Measurements from ENCODE around the gene CCDC9.
"Not testable (repeated sequence)": the region's sequence is repeated elsewhere in the genome, so short reads cannot be mapped to it uniquely, and the experiment has no call there.

CCDC9 gene

DNA sequence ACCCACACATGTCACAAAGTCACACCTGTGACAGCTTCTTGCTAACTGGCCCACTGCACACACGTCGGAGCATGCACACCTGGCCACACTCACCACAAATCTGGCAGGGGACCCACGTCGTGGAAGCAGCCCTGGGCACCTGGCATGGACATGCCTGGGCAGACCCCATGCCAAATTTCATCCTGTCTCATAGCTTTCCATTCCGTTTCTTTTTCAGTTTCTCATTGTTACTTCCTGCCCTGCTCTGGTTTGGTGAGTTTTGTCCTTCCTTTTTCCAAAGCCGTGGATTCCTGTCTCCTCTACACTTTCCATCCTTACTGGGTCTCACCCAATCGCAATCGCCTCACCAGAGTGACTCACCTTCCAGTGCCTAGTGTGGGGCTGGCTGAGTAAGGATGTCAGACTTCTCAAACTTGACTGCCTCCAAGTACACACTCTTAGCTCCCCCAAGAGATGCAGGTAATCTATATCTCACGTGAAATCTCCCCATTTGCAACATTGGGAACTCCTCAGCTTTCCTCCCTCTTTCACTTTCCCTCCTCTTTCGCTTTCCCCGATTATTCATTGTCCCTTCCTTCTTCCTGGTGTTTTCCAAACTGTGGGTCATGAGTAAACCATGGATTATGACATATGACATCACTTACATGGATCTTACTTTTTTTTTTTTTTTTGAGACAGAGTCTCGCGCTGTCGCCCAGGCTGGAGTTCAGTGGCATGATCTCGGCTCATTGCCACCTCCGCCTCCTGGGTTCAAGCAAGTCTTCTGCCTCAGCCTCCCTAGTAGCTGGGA lies 23.7 kb upstream of the CCDC9 start:
- DNase-seq = no peak

DNA sequence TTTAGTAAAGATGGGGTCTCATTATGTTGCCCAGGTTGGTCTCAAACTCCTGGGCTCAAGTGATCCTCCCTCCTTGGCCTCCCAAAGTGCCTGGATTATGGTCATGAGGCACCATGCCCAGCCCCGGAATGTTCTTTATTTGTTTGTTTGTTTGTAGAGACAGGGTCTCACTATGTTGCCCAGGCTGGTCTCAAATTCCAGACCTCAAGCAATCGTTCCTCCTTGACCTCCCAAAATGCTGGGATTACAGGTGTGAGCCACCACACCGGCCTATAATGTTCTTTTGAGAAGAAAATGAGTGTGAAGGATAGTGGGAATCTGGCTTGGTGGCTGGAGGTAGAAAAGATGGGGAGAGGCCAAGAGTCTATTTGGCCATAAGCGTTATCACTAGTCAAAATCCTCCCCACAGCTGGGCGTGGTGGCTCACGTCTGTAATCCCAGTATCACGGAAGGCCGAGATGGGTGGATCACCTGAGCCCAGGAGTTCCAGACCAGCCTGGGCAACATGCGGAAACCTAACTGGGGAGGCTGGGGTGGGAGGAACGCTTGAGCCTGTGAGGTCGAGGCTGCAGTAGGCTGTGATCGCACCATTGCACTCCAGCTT lies 20.2 kb upstream of the CCDC9 start:
- no peak for DNase-seq

DNA sequence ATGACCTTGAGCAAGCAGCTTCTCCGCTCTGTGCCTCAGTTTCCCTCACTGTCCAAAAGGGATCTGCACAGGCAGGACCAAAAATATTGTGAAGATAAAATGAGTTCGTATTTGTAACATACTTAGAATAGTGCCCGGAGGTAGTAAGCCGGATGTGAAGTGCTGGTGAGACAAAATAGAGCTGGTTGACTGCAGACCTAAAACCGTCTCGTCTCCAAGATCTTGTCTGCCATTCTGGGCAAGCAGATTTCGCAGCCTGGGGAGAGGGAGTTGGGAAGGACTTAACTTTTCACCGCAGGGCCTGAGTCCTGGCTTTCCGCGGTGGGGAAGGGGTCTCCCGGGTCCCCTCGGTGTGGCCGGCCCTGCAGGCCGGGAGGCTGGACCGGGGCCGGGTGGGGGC lies 17.2 kb upstream of the CCDC9 start:
- DNase-seq = no peak

DNA sequence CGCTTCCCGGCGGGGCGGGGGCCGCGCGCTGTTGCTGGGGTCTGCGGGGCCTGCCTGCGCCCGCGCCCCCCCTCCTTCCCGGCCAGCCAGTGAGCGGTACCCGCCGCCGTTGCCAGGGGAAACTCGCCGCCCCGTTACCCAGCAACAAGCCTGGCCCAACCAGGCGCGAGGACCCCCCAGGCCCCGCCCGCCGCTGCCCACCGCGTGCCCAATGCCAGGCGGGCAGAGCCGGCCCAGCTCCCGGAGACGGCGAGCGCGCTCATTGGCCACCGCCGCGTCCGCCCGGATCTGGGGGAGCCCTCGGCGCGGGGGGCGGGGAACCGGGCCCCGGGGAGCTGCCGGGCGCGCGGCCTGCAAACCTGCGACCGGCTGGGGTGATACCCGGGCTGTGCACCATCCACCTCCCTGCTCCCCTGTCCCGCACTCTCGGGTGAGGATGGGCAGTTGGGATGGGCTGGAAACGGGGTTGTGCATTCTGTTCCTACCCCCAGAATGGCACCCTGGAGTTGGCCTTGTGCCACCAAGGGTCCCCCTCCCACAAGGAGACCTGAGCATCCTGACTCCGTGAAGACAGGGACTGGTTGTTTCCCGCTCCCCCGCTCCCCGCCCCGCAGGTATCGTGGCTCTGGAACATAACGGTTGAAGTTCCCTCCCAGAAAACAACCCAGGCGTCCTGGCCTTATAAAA lies 16.6 kb upstream of the CCDC9 start:
- DNase-seq = no peak

DNA sequence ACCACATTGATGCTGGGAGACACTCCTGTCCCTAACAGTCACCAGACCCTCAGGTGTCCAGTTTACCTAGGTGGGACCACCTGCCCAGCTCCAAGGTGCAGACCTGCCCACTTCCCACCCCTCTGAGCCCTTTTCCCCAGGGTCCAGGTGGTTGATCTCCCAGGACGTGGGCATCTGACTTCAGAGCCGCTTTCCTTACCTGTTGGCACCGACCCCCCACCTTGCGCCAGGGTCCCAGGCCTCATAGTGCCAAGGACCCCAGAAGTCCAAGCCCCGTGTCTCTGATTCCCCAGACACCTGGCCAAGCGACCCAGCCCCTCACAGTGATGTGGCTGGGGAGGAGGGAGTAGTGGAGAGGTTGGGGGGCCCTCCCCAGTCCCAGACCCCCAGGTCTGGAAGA lies 15.8 kb upstream of the CCDC9 start:
- DNase-seq = no peak

DNA sequence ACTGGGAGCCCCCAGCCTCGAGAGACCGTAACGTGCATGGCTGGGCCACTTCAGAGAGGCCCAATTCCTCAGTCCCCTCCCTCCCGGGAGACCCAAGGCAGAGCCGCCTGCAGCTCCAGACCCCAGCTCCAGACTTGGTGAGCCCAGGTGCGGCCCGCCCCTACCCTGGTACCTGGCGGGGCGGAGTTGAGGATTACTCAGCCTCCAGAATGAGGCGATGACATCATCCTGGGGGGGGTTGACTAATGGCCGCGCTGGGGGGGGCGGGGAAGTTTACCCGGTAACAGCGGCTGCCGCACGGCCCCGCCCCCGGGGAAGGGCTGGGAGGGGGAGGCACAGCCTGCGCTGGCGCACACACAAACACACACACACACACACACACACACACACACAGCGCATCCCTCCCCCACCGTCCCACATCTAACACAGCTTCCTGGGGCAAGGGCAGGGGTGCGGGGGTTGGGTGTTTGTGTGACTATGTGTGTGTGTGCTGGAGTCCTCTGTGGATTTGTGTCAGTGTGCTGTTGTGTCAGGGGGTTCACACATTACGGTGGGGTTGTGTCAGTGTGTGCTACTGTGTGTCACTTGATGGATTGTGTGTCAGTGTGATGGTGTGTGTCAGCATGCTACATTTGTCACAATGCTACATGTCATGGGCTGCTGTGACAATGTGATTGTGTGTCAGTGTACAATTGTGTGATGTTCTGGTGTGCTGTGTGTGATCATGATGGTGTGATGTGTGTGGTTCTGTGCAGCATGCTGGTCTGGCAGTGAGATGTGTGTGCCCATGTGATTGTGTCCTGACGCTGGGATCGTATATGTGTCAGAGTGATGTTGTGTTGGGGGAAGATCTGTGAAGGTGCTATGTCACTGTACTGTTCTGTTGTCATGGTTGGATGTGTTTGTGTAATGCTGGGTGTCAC lies 15.1 kb upstream of the CCDC9 start:
- DNase-seq = peak; percentile 74

DNA sequence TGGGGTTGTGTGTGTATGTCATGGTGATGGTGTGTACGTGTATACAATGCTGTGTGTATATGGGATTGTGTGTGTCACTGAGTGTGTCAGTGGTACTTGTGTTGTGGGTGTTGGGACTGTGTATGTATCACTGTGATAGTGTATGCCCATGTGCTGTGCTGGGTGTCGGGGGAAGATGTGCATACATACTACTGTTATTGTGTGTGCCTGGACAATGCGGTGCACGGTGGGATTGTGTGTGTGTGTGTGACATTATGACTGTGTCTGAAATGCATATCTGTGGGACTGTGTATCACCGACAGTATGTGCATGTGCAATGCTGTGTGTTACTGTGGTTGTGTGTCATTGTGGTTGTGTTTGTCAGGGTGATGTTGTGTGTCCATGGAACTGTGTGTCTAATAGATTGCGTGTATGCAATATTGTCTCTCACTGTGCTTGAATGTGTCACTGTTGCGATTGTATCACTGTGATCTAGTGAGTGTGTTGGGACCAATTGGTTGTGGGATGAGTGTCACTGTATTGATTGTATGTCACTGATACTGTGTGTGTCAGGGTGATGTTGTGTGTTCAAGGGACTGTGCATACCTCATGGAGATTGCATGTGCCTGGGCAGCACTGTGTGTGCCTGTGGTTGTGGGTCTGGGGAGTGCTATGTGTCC lies 14.3 kb upstream of the CCDC9 start:
- no peak for DNase-seq

DNA sequence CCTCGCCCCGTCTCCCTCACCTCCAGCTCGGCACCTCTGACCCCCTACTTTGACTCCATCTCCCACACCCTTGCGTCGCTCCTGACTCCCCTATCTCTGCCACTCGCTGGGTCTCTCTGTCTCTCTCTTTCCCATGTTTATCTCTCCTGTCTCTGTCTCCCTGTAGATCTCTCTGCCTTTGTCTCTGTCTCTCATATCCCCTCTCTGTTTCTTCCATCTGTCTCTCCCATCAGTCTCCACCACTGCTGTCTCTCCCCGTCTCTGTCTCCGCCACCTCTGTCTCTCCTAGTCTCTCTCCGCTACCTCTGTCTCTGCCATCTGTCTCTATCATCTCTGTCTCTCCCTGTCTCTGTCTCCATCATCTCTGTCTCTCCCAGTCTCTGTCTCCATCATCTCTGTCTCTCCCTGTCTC lies 13.0 kb upstream of the CCDC9 start:
- DNase-seq = no peak

DNA sequence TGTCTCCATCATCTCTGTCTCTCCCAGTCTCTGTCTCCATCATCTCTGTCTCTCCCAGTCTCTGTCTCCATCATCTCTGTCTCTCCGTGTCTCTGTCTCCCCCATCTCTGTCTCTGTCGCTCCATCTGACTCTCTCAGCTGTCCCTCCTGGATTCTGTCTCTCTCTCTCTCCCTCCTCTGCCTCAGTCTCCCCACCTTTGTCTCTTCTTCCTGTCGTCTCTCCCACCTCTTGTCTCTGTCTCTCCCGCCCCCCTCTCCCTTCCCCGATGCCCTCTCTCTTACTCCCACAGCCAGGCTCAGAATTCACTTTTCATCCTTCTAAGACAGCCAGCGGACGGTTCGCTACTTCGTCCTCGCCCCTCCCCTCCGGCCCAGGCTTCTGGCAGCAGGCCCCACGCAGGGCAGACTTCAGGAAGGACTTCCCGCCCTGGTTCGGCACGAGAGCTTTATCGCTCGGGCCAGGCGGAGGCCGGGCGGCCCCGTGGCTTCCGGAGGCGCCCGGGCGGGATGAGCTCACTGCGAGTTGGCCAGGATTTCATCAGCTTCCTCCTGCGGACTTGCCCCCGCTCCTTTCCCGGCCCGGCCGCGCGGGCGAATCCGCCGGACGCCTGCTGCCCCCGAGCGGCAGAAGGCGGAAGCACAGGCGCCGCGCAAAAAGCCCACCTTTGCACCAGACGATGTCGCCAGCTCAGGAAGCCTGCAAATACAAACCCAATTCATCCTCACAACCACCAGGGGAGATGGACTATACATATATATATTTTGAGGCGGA lies 12.4 kb upstream of the CCDC9 start:
- DNase-seq = peak; percentile 92

DNA sequence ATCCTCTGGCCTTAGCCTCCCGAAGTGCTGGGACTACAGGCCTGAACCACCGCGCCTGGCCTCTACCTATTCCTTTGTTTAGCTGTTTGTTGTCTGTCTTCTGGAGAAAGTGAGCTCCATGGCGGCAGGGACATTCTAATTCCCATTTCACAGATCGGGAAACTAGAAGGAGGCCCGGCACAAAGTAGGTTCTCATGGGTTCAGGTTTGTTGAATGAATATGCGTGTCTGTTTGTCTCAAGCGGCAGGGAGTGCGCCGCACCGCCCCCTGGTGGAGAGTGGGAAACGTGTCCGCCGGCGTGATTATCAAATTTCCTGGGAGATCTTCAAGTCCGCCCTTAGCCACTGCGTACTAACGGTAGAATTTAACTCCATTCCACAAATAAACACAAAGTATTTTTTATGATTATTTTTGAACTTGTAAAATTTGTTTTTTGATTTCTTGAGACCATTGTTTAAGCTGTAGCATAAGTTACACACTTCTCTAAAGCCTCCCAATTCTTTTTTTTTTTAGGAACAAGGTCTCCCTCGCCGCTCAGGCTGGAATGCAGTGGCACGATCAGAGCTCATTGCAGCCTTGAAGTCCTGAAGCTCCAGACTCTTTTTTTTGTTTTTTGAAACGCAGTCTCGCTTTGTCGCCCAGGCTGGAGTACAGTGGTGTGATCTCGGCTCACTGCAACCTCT lies 8.9 kb upstream of the CCDC9 start:
- peak; percentile 86 for DNase-seq

DNA sequence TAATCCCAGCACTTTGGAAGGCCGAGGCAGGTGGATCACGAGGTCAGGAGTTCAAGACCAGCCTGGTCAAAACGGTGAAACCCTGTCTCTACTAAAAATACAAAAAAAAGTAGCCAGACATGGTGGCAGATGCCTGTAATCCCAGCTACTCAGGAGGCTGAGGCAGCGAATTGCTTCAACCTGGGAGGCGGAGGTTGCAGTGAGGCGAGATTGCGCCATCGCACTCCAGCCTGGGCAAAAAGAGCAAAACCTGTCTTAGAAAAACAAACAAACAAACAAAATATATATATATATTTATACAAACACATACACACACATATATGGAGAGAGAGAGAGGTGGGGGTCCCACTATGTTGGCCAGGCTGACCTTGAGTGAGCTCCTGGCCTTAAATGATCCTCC lies 3.3 kb upstream of the CCDC9 start:
- not testable (repeated sequence) for DNase-seq

DNA sequence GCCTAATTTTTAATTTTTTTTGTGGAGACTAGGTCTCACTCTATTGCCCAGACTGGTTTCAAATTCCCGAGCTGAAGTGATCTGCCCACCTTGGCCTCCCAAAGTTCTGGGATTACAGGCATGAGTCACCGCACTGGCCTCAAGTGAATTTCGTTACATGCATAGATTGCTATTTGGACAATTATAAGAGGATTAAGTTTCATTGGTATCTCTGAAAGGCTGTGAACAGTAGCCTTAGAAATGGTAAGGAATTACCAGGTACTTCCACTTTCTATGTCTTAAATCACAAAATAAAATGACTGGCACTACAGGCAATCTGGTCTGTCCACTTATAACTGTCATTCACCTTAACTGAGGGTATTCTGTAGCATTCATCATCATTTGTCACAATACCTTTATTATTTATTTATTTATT lies 2.9 kb upstream of the CCDC9 start:
- no peak for DNase-seq

DNA sequence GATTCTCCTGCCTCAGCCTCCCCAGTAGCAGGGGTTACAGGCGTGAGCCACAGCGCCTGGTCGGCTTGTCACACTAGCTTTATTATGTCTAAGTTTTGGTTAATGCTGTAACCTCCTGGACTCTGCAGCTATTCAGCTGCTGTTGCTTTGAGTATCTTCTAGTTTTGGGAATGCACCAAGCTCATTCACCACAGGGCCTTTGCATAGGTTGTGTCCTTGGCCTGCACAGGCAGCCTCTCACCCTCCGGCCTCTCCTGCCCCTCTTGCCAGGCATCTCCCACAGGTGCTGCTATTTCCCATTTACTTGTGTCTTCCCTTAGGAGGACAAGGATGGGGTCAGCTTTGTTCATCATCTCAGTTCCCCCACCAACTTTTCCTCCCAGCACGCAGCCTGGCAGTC lies 2.4 kb upstream of the CCDC9 start:
- no peak for DNase-seq

DNA sequence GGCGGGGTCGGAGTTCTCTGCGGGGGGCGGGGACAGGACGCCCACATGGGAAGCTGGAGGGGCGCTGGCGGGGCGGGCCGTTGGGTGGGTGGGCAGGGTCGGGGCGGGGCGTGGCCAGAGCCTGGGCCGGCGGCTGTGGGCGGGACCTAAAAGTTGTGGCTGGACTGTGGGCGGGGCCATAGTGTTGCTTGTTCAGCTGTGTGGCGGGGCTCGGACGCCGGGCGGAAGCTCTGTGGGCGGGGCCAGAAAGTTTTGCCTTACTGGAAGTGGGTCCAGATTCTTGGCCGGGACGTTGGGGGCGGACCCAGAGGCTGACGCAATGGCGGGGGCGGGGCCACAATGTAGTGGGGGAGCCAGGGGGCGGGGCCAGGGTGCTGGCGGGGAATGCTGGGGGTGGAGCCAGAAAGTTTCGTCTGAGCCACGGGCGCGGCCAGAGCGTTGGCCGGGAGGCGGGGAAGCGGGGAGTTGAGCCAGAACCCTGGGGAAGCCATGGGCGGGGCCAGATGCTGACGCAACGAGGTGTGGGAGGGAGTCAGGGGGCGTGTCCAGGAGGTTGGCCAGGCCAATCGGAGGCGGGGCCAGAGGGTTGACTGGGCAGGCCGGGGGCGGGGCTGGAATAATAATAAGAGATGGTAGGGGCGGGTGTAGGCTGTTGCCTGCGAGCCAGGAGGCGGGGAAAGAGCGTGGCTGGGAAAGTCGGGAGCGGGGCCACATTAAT lies 527 bp downstream of the CCDC9 start:
- peak; percentile 99 for DNase-seq

DNA sequence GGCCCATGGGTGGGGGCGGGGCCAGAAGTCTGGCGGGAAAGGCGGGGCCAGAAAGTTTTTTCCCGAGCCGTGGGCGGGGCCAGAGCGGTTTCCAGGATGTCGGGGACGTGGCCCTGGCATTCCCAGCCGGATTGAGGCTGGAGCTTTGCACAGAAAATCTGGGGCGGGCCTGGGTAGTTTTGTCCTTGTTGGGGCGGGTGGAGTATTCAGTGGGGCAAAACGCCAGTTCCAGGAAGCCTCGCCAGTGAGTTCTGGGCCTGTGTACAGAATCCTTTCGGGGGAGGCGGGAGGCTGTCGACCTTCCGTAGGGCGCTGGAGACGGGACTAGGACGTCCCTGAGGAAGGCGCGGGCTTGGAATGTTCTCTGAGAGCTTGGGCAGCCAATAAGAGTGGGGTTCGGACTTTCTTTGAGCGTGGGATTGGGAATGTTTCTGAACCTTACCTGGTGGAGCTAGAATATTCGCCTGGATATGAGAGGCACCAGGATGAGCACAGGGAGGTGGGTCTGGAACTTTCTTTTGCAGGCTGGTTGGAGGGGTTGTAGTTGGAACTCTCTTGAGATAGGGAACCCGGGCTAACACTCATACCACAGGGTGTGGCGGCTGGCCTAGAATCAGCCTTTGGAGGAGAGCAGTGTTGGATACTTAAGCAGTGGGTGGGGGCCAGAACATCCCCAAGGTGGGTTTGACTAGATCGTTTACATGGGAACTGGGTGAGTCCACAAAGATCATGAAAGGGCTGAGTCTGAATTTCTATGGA lies 1.3 kb downstream of the CCDC9 start:
- DNase-seq = no peak

DNA sequence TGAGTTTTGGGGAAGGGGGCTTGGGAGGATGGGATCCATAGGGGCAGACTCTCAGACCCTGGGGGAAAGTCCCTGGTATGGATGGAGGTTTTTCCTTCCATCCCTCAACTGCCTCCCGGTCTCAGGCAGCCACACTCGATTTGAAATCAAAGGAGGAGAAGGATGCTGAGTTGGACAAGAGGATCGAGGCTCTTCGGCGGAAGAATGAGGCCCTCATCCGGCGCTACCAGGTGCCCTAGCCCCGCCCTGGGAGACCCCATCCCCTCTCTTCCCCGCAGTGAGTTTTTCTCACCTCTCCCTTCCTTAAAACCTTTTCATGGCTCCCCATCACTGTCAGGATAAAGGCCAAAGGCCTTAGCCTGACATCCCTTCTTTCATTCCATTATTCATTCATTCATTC lies 2.1 kb downstream of the CCDC9 start:
- DNase-seq = no peak

DNA sequence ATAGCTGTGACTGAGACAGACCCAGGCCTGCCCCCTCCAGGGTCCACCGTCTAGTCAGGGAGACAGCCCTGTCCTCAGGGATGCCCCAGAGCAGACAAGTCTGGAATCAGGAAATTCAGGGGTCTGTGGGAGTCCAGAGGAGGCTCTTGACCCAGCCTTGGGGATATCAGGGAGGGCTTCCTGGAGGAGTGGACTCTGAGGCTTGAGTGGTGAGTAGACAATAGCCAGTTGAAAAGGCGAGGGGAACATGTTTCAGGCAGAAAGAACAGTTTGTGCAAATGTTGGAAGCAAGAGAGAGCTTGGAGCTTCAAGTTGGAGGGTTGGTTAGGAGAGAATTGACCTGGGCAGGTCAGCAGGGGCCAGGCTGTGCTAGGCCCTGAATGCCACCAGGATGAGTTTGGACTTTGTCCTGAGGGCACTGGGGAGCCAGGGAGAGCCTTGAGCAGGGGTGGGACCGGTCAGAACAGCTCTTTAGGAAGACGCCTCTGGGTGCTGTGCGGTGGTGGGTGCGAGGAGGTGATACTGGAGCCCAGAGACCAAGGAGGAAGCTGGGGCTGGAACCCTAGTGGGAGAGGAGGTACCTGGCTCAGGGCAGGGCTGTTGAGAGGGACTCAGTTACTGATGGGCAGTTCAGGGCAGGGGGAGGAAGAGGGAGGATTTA lies 2.7 kb downstream of the CCDC9 start:
- no peak for DNase-seq

DNA sequence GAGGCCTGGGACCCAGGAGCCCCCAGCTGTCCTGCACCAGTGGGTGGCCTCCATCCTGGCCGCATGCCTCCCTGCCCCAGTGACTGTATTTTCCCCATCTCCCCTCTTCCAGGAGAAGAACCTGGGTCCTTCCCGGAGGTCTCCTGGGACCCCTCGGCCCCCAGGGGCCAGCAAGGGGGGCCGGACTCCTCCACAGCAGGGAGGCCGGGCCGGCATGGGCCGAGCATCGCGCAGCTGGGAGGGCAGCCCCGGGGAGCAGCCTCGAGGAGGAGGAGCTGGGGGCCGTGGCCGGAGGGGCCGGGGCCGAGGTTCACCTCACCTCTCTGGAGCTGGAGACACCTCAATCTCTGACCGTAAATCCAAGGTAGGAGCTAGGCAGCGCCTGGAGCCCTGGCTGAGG lies 4.2 kb downstream of the CCDC9 start:
- DNase-seq = no peak

Measured in activated CD4-positive, CD25-positive, alpha-beta regulatory T cell treated with anti-CD3 and anti-CD28 coated beads, Interleukin-2, amount 50 U/mL, for 72 hours (primary cell).